ENCODE measurements around the gene ACP6. TPM values are rescaled to one million over a fixed set of nuclear protein-coding genes. Genes with fewer than 3 reads are reported as not detected.
A peak's percentile ranks its signal among the peaks of the same experiment; 100 is the strongest.
"Not testable (repeated sequence)": the region's sequence is repeated elsewhere in the genome, so short reads cannot be mapped to it uniquely, and the experiment has no call there.

ACP6 gene
- 4.2 TPM for total RNA-seq

DNA sequence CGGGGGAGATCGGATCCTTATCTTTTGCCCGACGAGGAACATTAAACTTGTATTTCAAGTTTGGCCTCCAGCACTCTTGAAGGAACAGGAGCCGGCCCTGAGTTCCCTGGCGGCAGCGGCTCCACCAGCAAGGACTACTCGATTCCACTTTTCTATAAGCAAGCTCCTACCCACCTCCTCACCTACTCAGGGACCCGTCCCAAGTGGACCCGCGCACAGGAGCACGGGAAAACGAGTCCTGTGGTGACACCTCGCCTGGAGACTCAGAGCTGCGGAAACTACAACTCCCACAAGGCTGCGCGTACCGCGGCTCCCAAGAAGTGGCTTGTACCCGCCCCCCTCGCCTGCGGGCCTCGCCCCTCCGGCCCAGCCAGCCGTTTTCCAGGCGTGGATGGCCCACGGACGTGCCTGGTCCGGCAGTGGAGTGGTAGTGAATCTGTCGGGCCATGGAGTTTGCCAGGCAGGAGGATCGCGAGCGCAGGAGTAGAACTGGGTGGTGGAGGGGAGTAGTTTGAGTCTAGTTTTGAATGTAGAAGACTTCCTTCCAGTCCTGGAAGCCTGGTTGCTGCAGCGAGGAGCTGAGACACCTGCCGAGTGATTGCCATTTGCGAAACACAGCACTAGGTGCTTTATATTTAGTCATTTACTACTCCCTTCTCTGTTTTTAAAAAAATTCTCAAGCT is at the start of gene ACP6:
Gene ACP6, minus strand, starts transcription at position 206 of the 683 bp plus-strand sequence. CDS start 476 bp downstream, outside the sequence.
- Histone ChIP-seq H3K4me1 (ENCODE audit: insufficient read depth, low read length) (peaks cover 14% of the 10 kb centered on the region), H3K27me3 (ENCODE audit: insufficient read depth, low read length) (no peaks in the 10 kb centered on the region), H3K4me3 (ENCODE audit: low read length) (peak within 1 kb of the TSS; percentile 69), H3K9me3 (ENCODE audit: low read depth, low read length) (no peaks in the 10 kb centered on the region)

DNA sequence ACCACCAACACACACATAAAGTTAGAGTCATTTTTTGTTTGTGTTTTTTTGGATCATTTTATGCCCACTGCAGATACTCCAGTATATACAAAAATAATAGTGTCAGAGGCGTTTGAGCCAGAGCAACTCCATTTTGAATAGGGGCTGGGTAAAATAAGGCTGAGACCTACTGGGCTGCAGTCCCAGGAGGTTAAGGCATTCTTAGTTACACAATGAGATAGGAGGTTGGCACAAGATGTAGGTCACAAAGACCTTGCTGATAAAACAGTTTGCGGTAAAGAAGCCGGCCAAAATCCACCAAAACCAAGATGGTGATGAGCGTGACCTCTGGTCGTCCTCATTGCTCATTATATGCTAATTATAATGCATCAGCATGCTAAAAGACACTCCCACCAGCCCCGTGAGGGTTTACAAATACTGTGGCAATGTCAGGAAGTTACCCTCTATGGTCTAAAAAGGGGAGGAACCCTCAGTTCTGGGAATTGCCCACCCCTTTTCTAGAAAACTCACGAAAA is 49.4 kb upstream of the ACP6 start:
- Histone ChIP-seq H3K4me1 (ENCODE audit: insufficient read depth, low read length) (peaks cover 8% of the 10 kb centered on the region), H3K9me3 (ENCODE audit: low read depth, low read length) (no peaks in the 10 kb centered on the region), H3K27me3 (ENCODE audit: insufficient read depth, low read length) (no peaks in the 10 kb centered on the region), H3K4me3 (ENCODE audit: low read length) (no peak overlapping the region)

GRCh38 chr1:147719029-147719698 is 48.8 kb upstream of the ACP6 start:
- H3K4me3 ChIP-seq (ENCODE audit: low read length), result no peak overlapping the region
- peaks cover 3% of the 10 kb centered on the region for H3K27me3 ChIP-seq (ENCODE audit: insufficient read depth, low read length)
- peaks cover 8% of the 10 kb centered on the region for H3K4me1 ChIP-seq (ENCODE audit: insufficient read depth, low read length)
- no peaks in the 10 kb centered on the region for H3K9me3 ChIP-seq (ENCODE audit: low read depth, low read length)

DNA sequence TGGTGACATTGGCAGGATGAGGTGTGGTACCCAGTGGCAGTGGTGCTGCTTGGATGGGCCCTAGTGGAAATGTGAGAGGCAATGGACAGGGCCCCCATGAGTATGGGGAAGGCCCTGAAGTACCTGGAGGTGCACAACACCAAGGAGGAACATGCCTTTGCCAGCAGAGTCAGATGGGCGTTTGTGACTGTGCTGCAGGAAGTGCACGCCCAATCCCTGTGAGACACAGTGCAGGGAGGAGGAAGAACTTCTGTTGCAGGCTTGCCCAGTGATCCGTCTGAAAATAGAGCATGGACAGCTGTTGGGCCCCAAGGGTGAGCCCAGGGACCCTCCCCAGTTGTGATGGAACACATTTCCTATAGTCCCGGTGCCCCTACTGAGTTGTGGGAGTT is 47.4 kb upstream of the ACP6 start:
- Histone ChIP-seq H3K9me3 (ENCODE audit: low read depth, low read length) (no peaks in the 10 kb centered on the region), H3K4me1 (ENCODE audit: insufficient read depth, low read length) (peaks cover 8% of the 10 kb centered on the region), H3K4me3 (ENCODE audit: low read length) (no peak overlapping the region), H3K27me3 (ENCODE audit: insufficient read depth, low read length) (peaks cover 6% of the 10 kb centered on the region)

DNA sequence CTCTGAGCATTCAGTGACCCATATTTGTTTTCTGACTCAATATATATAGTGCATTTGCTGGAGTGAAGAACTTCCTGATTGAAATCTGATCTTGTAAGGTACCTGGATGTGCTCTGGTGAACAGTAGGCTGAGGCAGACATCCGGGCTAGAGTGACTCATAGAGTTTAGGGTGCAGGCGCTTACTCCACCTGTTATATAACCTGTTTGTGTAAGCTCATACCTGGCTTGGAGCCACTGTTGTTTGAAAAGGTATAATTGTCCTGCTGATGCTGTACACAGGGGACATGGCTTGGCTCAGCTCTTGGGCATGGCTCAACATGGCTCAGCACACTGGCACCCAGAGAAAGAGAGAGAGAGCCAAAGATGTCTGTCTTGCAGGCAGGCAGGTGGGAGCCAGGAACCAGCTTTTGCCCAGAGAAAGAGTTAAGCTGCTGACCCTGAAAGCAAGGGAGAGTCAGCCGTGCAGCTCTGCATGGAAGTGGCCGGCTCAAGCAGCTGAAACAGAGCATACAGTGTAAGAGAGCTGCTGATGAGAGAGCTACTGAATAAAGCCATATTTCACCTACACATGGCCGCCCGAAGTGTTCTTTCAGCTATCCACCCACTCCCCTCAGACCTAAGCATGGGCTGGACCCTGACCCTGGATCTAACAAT is 46.9 kb upstream of the ACP6 start:
- Histone ChIP-seq H3K9me3 (ENCODE audit: low read depth, low read length) (no peaks in the 10 kb centered on the region), H3K27me3 (ENCODE audit: insufficient read depth, low read length) (peaks cover 6% of the 10 kb centered on the region), H3K4me1 (ENCODE audit: insufficient read depth, low read length) (peaks cover 8% of the 10 kb centered on the region), H3K4me3 (ENCODE audit: low read length) (no peak overlapping the region)

DNA sequence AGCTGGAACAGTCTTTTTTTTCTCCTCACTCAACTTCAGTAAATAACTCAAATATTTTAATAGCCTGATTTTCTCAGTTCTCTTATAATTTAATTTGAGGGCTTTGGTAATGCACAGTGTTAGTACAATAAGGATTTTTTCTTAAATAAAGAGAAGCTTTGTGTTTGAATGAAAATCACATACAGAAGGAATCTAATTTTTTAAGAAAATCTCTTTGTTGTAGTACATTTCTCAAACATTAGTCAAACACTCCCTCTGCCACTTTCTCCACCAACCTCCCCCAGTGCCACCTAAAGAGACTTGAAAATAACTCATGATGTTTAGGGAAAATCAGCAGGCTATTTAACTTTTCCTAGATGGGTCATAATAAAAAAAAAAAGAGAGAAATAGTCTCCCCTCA is 42.3 kb upstream of the ACP6 start:
- Histone ChIP-seq H3K4me1 (ENCODE audit: insufficient read depth, low read length) (peaks cover 2% of the 10 kb centered on the region), H3K4me3 (ENCODE audit: low read length) (no peak overlapping the region), H3K9me3 (ENCODE audit: low read depth, low read length) (no peaks in the 10 kb centered on the region), H3K27me3 (ENCODE audit: insufficient read depth, low read length) (peaks cover 6% of the 10 kb centered on the region)

DNA sequence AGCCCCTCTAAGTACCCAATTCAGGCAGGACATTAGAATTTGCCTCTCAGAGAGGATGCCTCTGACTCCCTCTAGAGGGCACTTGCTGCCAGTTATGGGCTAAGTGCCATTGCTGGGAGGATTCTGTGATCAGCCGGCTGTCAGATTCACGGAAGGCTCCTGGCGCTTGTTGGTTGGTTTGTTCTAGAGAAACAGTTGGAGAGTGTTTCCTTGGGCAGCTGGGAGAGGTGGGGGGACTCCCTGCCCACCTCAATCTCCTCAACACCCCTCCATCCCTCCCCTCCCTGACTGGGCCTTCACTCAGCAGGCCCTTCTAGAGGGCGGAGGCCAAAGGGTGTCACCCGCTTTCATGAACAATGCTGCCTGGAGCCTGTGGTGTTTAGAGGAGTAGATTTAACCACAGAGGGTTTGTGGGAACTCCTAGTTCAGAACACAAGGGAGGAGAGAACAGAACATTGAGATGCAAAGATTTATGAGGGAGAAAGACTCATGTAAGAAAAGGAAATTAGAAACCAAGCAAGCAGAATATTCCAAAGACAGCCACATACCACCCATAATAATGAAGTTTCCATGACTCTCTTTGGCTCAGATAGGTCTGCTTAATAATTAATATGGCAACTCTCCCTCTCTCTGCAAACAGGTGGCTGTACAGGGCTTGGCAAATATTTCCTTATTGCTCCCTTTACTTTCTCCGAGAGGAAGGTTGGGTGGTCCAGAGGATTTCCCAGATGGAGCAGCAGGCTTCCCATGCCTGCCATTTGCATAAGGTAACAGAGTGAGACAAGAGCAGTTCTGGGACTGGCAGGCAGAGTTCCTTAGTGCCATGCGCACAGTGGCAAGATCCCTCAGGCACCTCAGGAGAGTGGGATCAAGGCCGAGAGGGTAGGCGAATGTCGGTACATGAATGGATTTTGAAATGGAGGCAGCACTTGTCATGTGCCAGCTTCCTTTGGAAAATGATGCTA is 30.0 kb upstream of the ACP6 start:
- H3K4me3 ChIP-seq (ENCODE audit: low read length), result no peak overlapping the region
- no peaks in the 10 kb centered on the region for H3K4me1 ChIP-seq (ENCODE audit: insufficient read depth, low read length)

GRCh38 chr1:147699686-147700041 is 29.3 kb upstream of the ACP6 start:
- Histone ChIP-seq H3K9me3 (ENCODE audit: low read depth, low read length) (no peaks in the 10 kb centered on the region), H3K4me3 (ENCODE audit: low read length) (no peak overlapping the region), H3K4me1 (ENCODE audit: insufficient read depth, low read length) (no peaks in the 10 kb centered on the region), H3K27me3 (ENCODE audit: insufficient read depth, low read length) (no peaks in the 10 kb centered on the region)

More for the DNA sequence above, 30.0 kb upstream of the ACP6 start:
- Histone ChIP-seq H3K9me3 (ENCODE audit: low read depth, low read length) (no peaks in the 10 kb centered on the region), H3K27me3 (ENCODE audit: insufficient read depth, low read length) (no peaks in the 10 kb centered on the region)

DNA sequence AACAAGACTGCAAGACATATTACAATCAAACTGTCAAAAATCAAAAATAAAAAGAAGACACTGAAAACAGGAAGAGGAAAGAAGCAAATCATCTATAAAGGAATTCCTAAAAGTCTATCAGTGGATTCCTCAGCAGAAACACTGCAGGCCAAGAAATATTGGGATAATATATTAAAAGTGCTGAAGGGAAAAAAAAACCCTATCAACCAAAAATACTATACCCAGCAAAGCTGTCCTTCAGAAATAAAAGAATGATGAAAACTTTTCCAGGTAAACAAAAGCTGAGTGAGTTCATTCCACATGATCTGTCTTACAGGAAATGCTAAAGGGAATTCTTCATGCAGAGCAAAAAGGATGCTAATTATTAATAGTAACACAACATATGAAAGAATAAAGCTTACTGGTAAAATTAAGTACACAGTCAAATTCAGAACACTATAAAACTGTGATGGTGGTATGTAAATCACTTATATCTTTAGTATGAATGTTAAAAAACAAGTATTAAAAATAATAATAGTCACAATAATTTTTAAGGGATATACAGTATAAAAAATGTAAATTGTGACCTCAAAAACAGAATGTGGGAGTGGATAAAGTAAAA is 12.9 kb upstream of the ACP6 start:
- no peaks in the 10 kb centered on the region for H3K4me1 ChIP-seq (ENCODE audit: insufficient read depth, low read length)
- peaks cover 22% of the 10 kb centered on the region for H3K9me3 ChIP-seq (ENCODE audit: low read depth, low read length)
- peaks cover 11% of the 10 kb centered on the region for H3K27me3 ChIP-seq (ENCODE audit: insufficient read depth, low read length)
- H3K4me3 ChIP-seq (ENCODE audit: low read length), result no peak overlapping the region

GRCh38 chr1:147680608-147681235 is 10.4 kb upstream of the ACP6 start:
- H3K4me3 ChIP-seq (ENCODE audit: low read length); H3K4me1 ChIP-seq (ENCODE audit: insufficient read depth, low read length): not testable (repeated sequence)
- Histone ChIP-seq H3K27me3 (ENCODE audit: insufficient read depth, low read length) (peaks cover 11% of the 10 kb centered on the region), H3K9me3 (ENCODE audit: low read depth, low read length) (peaks cover 39% of the 10 kb centered on the region)

- not testable (repeated sequence) for H3K4me3 ChIP-seq (ENCODE audit: low read length); H3K4me1 ChIP-seq (ENCODE audit: insufficient read depth, low read length); H3K27me3 ChIP-seq (ENCODE audit: insufficient read depth, low read length)
- H3K9me3 ChIP-seq (ENCODE audit: low read depth, low read length), result peaks cover 23% of the 10 kb centered on the region
Measured at GRCh38 chr1:147677681-147678080, 7.4 kb upstream of the ACP6 start.

- no peaks in the 10 kb centered on the region for H3K27me3 ChIP-seq (ENCODE audit: insufficient read depth, low read length)
- no peak overlapping the region for H3K4me3 ChIP-seq (ENCODE audit: low read length)
- H3K9me3 ChIP-seq (ENCODE audit: low read depth, low read length), result peaks cover 17% of the 10 kb centered on the region
- H3K4me1 ChIP-seq (ENCODE audit: insufficient read depth, low read length), result no peaks in the 10 kb centered on the region
Measured at GRCh38 chr1:147676311-147677085, 6.2 kb upstream of the ACP6 start.

DNA sequence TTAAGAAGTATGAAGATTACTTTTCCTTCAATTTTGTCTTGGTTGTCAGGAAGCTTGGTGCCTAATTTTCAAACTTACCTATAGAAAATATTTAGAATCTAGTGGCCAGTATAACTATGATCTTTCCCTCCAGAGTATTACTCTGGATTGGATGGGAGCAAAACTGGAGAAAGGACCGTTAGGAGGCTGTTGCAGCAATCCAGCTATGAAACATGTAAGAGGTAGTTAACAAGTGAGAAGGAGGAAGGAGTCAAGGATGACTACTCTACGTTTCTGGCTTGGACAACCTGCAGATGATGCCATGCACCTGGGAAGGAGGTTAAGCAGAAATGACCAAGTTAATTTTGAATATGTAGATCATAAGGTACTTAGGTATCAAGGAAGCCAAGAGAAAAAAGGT is 3.5 kb upstream of the ACP6 start:
- H3K9me3 ChIP-seq (ENCODE audit: low read depth, low read length), result peaks cover 17% of the 10 kb centered on the region
- no peaks in the 10 kb centered on the region for H3K27me3 ChIP-seq (ENCODE audit: insufficient read depth, low read length)
- no peak overlapping the region for H3K4me3 ChIP-seq (ENCODE audit: low read length)
- peaks cover 13% of the 10 kb centered on the region for H3K4me1 ChIP-seq (ENCODE audit: insufficient read depth, low read length)

Measured in mononuclear cell (primary cell).